BE2C (cell line): ENCODE measurements around the gene SORBS1.

ENCODE experiments used
- DNase-seq: peaks from one replicate; pipeline ENCODE4 v3.0.0-alpha.2; 2020
- H3K27me3 ChIP-seq: fragments of 250-450 bp; sonication (Bioruptor Pico); 2 replicates; pipeline ENCODE4 v1.5.1; 2020; ENCODE audit warnings: mild to moderate bottlenecking
- H3K36me3 ChIP-seq: fragments of 250-450 bp; sonication (Bioruptor Pico); 2 replicates; pipeline ENCODE4 v1.5.1; 2020; ENCODE audit warnings: mild to moderate bottlenecking
- H3K4me1 ChIP-seq: fragments of 250-450 bp; sonication (Bioruptor Pico); 2 replicates; pipeline ENCODE4 v1.5.1; 2020
- H3K4me3 ChIP-seq: 2 replicates; pipeline ENCODE4 v1.5.1; 2011; ENCODE audit warnings: low read depth, low read length
- H3K9me3 ChIP-seq: fragments of 250-450 bp; sonication (Bioruptor Pico); 2 replicates; pipeline ENCODE4 v1.5.1; 2020
- CTCF ChIP-seq: IDR thresholded peaks from 2 replicates; pipeline ENCODE4 v1.5.1; 2012; ENCODE audit warnings: mild to moderate bottlenecking, low read depth, low read length

The SORBS1 gene

GRCh38 chr10:95276367-95277200 lies 284.6 kb downstream of the SORBS1 start:
- no peaks in the 10 kb centered on the region for H3K27me3 ChIP-seq
- H3K36me3 ChIP-seq: no peaks in the 10 kb centered on the region
- H3K9me3 ChIP-seq: no peaks in the 10 kb centered on the region
- H3K4me3 ChIP-seq: no peak overlapping the region
- no peak for TF ChIP-seq CTCF
- DNase-seq: no peak
- H3K4me1 ChIP-seq: no peaks in the 10 kb centered on the region

- no peak for TF ChIP-seq CTCF
- Histone ChIP-seq H3K36me3 (no peaks in the 10 kb centered on the region), H3K4me3 (no peak overlapping the region), H3K27me3 (no peaks in the 10 kb centered on the region), H3K4me1 (no peaks in the 10 kb centered on the region), H3K9me3 (no peaks in the 10 kb centered on the region)
- no peak for DNase-seq
Measured at GRCh38 chr10:95275726-95276366, 285.3 kb downstream of the SORBS1 start.

GRCh38 chr10:95273393-95274312 lies 287.5 kb downstream of the SORBS1 start:
- no peak overlapping the region for H3K4me3 ChIP-seq
- no peaks in the 10 kb centered on the region for H3K4me1 ChIP-seq
- H3K36me3 ChIP-seq: no peaks in the 10 kb centered on the region
- H3K9me3 ChIP-seq: no peaks in the 10 kb centered on the region
- TF ChIP-seq CTCF: no peak
- DNase-seq: no peak
- no peaks in the 10 kb centered on the region for H3K27me3 ChIP-seq

DNA sequence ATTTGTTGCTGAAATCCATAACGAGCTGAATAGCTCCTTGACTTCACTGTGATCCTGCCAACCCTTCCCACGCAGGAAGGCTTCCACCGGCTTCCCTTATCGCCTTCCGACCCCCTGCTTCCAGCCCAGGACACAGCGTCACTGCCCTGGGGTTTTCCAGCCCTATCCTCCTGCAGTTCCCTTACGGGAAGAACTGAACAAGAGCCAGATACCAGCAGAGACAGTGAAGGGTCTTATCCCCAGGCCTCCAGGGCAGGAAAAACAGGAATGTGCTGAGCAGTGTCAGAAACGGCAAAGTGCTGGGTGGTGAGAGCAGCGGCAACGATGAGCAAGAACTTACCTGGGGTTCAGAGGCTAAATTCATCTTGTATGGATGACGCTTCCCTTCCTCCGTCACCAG lies 292.7 kb downstream of the SORBS1 start:
- no peaks in the 10 kb centered on the region for H3K4me1 ChIP-seq
- no peaks in the 10 kb centered on the region for H3K36me3 ChIP-seq
- no peak for TF ChIP-seq CTCF
- no peaks in the 10 kb centered on the region for H3K27me3 ChIP-seq
- no peak overlapping the region for H3K4me3 ChIP-seq
- no peaks in the 10 kb centered on the region for H3K9me3 ChIP-seq
- DNase-seq: no peak

- Histone ChIP-seq H3K9me3 (no peaks in the 10 kb centered on the region), H3K36me3 (no peaks in the 10 kb centered on the region), H3K4me3 (no peak overlapping the region), H3K27me3 (no peaks in the 10 kb centered on the region), H3K4me1 (no peaks in the 10 kb centered on the region)
- no peak for DNase-seq
- TF ChIP-seq CTCF: no peak
Measured at GRCh38 chr10:95267251-95267650, 293.9 kb downstream of the SORBS1 start.
